CD4-positive, CD25-positive, alpha-beta regulatory T cell (primary cell): ENCODE measurements around the gene SERPINB1. TPM values are rescaled to one million over a fixed set of nuclear protein-coding genes. Genes with fewer than 3 reads are reported as not detected.

Experiments used
- ATAC-seq, 2 donors: fragments of 150-1000 bp; cut with Tn5 transposase; one replicate each; pipeline ENCODE4 v1.10.0; 2021; ENCODE audit warnings: low read depth in 2 of 2, moderate number of reproducible peaks in 2 of 2, moderate library complexity in 1 of 2
- DNase-seq, 3 donors: peaks; one replicate each; pipeline versions ENCODE4 v3.0.0 to v3.0.0-alpha.2; 2012 to 2022; ENCODE audit warnings: mixed read lengths in 1 of 3
- H3K27ac ChIP-seq: one replicate; pipeline ENCODE4 v1.7.0; 2013; ENCODE audit warnings: mild to moderate bottlenecking, low read length; ENCODE audit not compliant: insufficient read depth, poor library complexity, severe bottlenecking
- H3K27me3 ChIP-seq: one replicate; pipeline ENCODE4 v1.7.0; 2013; ENCODE audit warnings: low read length; ENCODE audit not compliant: control insufficient read depth, insufficient read depth
- H3K36me3 ChIP-seq: one replicate; pipeline ENCODE4 v1.7.0; 2013; ENCODE audit warnings: mild to moderate bottlenecking, low read length, moderate library complexity; ENCODE audit not compliant: control insufficient read depth, insufficient read depth
- H3K4me1 ChIP-seq: 2 replicates; pipeline ENCODE4 v1.7.0; 2013; ENCODE audit warnings: mild to moderate bottlenecking, low read length; ENCODE audit not compliant: insufficient read depth, control insufficient read depth, poor library complexity, severe bottlenecking
- H3K4me3 ChIP-seq: one replicate; pipeline ENCODE4 v1.7.0; 2013; ENCODE audit warnings: low read depth, mild to moderate bottlenecking, low read length, moderate library complexity
- H3K9me3 ChIP-seq, 2 experiments: 1 replicate in 1 of 2; 2 replicates in 1 of 2; pipeline ENCODE4 v1.7.0; 2013; ENCODE audit warnings: low read length in 2 of 2, mild to moderate bottlenecking in 1 of 2, moderate library complexity in 1 of 2; ENCODE audit not compliant: control insufficient read depth in 2 of 2
- H3K27ac Mint-ChIP-seq, 3 donors: one replicate each; pipeline ENCODE4 v1.8.0; 2020 to 2022; ENCODE audit warnings: mild to moderate bottlenecking in 3 of 3, mixed read lengths in 3 of 3, moderate library complexity in 2 of 3
- H3K27me3 Mint-ChIP-seq: one replicate; pipeline ENCODE4 v1.8.0; 2022; ENCODE audit warnings: mild to moderate bottlenecking, mixed read lengths
- H3K36me3 Mint-ChIP-seq: one replicate; pipeline ENCODE4 v1.8.0; 2020; ENCODE audit warnings: mixed read lengths
- H3K4me1 Mint-ChIP-seq, 4 donors: one replicate each; pipeline ENCODE4 v1.8.0; 2020 to 2022; ENCODE audit warnings: mixed read lengths in 4 of 4, mild to moderate bottlenecking in 1 of 4
- H3K4me3 Mint-ChIP-seq, 4 donors: one replicate each; pipeline ENCODE4 v1.8.0; 2020 to 2022; ENCODE audit warnings: mild to moderate bottlenecking in 4 of 4, mixed read lengths in 4 of 4, moderate library complexity in 3 of 4
- H3K9me3 Mint-ChIP-seq, 7 donors: one replicate each; pipeline ENCODE4 v1.8.0; 2020 to 2022; ENCODE audit warnings: mixed read lengths in 7 of 7, mild to moderate bottlenecking in 3 of 7, moderate library complexity in 2 of 7
- polyA plus RNA-seq, 4 donors: library from polyadenylated mRNA; unstranded; fragments of 300-500 nt; fragmentation: Illumina TruSeq; gene quantifications; one replicate each; pipeline ENCODE4 v1.2.3, GENCODE V29; 2021
- total RNA-seq: library from RNA; stranded (reverse); gene quantifications from one replicate; pipeline ENCODE4 v1.2.3, GENCODE V29; 2022

Gene SERPINB1
- total and polyA plus RNA-seq, 5 donors from 2014 or later, result 38.1 to 116 (median 109) TPM

DNA sequence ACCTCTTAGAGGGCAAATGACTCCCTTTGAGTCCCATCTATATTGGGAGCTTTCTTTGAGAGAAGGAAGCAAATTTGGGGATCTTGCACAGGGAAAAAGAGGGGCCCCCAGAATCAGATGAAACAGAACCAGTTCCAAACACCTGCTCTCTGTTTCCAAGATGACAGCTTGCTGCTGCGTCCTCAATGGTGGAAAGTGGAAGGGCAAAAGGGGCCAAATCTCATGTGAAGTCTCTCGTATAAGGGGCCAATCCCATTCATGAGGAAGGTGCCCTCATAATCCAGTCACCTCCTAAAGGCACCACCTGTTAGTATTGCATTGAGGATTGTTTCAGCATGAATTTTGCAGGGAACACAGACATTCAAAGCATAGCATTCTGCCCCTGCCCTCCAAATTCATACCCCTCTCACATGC lies 483 bp upstream of the SERPINB1 start:
- Histone ChIP-seq H3K27me3 (no peaks in the 10 kb centered on the region), H3K4me1 (peaks cover 44% of the 10 kb centered on the region), H3K9me3 (no peaks in the 10 kb centered on the region), H3K27ac (peak overlapping the region; percentile 86), H3K4me3 (peak overlapping the region; percentile 74), H3K36me3 (peaks cover 25% of the 10 kb centered on the region)
- Mint-ChIP-seq H3K4me3 (peak overlapping the region; percentile 87 to 94 (median 92)), H3K27ac (peak overlapping the region; percentile 91 to 94 (median 93)), H3K27me3 (no peaks in the 10 kb centered on the region), H3K36me3 (peaks cover 15% of the 10 kb centered on the region), H3K4me1 (peaks cover 32 to 65% (median 49%) of the 10 kb centered on the region in 4 donors), H3K9me3 (no peaks in the 10 kb centered on the region)
- no peak for ATAC-seq
- DNase-seq, result no peak

DNA sequence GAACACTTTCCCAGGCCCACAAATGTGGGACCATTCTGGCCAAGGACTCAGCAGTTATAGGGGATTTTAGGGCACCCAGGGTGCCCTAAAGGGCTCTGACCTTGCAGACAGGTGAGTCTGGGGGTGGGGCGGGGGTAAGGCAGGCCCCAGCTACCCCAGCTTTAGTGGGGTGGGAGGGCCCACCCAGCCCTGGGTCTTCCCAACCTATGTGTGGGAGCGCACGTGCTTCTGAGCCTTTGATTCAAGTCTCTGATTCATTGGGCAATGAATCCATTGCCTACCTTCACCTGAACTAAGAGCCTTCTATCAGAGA lies 958 bp downstream of the SERPINB1 start:
- ATAC-seq, result no peak
- Histone ChIP-seq H3K36me3 (peaks cover 39% of the 10 kb centered on the region), H3K27me3 (no peaks in the 10 kb centered on the region), H3K9me3 (no peaks in the 10 kb centered on the region), H3K27ac (peak overlapping the region; percentile 86), H3K4me1 (peaks cover 33% of the 10 kb centered on the region), H3K4me3 (peak overlapping the region; percentile 77)
- DNase-seq, result no peak
- Mint-ChIP-seq H3K9me3 (no peaks in the 10 kb centered on the region), H3K27ac (peak overlapping the region; percentile 73 to 93 (median 92)), H3K27me3 (no peaks in the 10 kb centered on the region), H3K36me3 (peaks cover 27% of the 10 kb centered on the region), H3K4me3 (peak overlapping the region; percentile 87 to 93 (median 91)), H3K4me1 (peaks cover 29 to 64% (median 44%) of the 10 kb centered on the region in 4 donors)

DNA sequence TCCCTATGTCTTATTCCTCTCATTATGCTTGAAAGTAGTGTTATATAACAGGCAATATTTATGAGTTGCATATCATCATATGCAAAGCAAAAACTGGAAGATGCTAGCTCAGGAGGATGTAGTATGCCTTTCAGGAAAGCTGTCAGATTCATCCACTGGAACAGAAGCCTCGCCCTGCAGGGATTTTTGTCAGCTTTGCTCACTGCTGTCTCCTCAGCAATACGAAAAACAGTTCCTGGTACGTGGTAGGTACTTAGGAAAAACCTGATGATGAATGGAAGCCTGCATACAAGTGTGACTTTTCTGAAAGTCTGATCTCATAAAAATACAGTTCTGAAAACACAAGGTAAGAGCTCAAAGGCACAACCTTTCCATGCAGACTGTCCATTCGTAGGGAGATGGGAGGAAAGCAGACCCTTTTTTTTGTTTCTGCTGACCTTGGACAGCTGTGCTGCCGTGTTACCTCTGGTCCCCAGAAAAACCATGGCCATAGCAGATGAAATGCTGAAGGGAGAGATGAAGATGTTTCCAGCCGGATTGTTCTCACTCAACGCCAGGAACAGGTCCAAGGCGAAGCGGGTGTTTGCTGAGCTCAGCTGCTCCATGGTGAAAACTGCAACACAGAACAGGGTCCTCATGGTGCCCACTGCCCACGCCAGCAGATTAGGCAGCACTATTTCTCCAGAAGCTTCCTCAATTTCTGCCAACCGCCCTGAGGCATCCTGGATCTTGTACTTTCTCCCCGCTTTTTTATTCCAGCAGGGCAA lies 1.5 kb downstream of the SERPINB1 start:
- Mint-ChIP-seq H3K27me3 (no peaks in the 10 kb centered on the region), H3K4me3 (peak overlapping the region; percentile 87 to 93 (median 91)), H3K36me3 (peaks cover 33% of the 10 kb centered on the region), H3K9me3 (no peaks in the 10 kb centered on the region), H3K27ac (peak overlapping the region; percentile 73 to 93 (median 80)), H3K4me1 (peaks cover 29 to 65% (median 46%) of the 10 kb centered on the region in 4 donors)
- Histone ChIP-seq H3K36me3 (peaks cover 45% of the 10 kb centered on the region), H3K9me3 (no peaks in the 10 kb centered on the region), H3K4me3 (peak overlapping the region; percentile 33), H3K27me3 (no peaks in the 10 kb centered on the region), H3K4me1 (peaks cover 33% of the 10 kb centered on the region), H3K27ac (peak overlapping the region; percentile 86)
- no peak for ATAC-seq
- DNase-seq, result no peak

DNA sequence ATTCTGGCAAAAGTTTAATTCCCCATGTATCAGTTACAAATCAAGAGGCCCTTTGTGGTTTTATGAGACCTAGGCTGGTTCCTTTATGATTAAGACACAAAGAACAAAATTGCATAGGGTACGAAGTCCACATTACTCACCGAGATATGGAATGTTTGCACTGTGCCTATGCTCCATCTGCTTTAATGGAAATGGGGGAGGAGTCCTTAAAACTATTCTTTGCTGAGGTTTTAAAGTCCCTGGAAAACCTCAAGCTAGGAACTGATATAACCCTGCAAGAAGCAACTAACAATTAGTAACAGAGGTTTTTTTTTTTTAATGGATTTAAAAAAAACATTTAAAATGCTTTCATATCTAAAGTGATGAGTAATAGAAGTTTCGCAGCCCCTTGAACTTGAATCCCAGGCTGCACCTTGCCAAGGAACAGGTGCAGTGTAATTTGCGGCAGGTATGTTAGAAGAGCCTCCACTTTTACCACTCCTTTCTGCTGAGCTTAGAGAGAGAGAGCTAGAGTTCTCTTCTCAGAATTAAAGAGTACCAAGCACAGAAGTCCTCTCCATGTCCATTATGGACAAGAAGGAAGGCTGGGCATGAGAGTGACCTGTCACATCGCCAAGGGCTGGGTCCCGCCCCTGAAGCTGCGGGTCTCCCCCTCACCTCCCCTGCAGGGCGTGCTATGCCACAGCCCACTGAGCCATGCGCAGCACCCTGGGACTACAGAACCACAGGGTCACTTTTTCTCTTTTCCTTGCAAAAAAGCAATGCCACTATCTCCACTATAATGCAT lies 2.3 kb downstream of the SERPINB1 start:
- Histone ChIP-seq H3K36me3 (peaks cover 52% of the 10 kb centered on the region), H3K4me3 (peak overlapping the region; percentile 33), H3K9me3 (no peaks in the 10 kb centered on the region), H3K4me1 (peaks cover 33% of the 10 kb centered on the region), H3K27me3 (no peaks in the 10 kb centered on the region), H3K27ac (peak overlapping the region; percentile 25)
- H3K27ac Mint-ChIP-seq, result peak overlapping the region in 2 of 3 donors; percentile 80 to 93
- H3K36me3 Mint-ChIP-seq, result peaks cover 40% of the 10 kb centered on the region
- peak overlapping the region; percentile 87 to 93 (median 91) for H3K4me3 Mint-ChIP-seq
- DNase-seq, result no peak
- ATAC-seq, result no peak
- no peaks in the 10 kb centered on the region for H3K27me3 Mint-ChIP-seq
- H3K4me1 Mint-ChIP-seq, result peaks cover 33 to 70% (median 51%) of the 10 kb centered on the region in 4 donors
- no peaks in the 10 kb centered on the region for H3K9me3 Mint-ChIP-seq

GRCh38 chr6:2838251-2838650 lies 3.4 kb downstream of the SERPINB1 start:
- Histone ChIP-seq H3K27me3 (no peaks in the 10 kb centered on the region), H3K4me3 (no peak overlapping the region), H3K27ac (no peak overlapping the region), H3K9me3 (no peaks in the 10 kb centered on the region), H3K4me1 (peaks cover 33% of the 10 kb centered on the region), H3K36me3 (peaks cover 63% of the 10 kb centered on the region)
- peaks cover 50% of the 10 kb centered on the region for H3K36me3 Mint-ChIP-seq
- H3K9me3 Mint-ChIP-seq, result no peaks in the 10 kb centered on the region
- peak overlapping the region in 1 of 4 donors; percentile 44 for H3K4me3 Mint-ChIP-seq
- DNase-seq (no peak), ATAC-seq (no peak)
- H3K27ac Mint-ChIP-seq, result no peak overlapping the region
- no peaks in the 10 kb centered on the region for H3K27me3 Mint-ChIP-seq
- peaks cover 35 to 67% (median 52%) of the 10 kb centered on the region in 4 donors for H3K4me1 Mint-ChIP-seq

DNA sequence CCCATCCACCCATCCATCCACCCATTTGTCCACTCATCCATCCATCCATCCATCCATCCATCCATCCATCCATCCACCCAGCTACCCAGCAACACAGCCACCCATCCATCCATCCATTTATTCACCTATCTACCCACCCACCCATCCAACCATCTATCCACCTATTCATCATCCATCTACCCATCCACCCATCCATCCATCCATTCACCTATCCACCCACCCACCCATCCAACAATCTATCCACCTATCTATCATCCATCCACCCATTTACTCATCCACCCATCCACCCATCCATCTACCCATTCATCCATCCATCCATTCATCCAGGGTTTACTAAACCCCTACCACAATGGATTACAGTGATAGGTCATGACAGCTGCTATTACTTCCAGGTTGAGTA lies 7.4 kb downstream of the SERPINB1 start:
- Histone ChIP-seq H3K4me3 (no peak overlapping the region), H3K36me3 (peaks cover 70% of the 10 kb centered on the region)
- H3K36me3 Mint-ChIP-seq, result peaks cover 53% of the 10 kb centered on the region

GRCh38 chr6:2831392-2831791 lies 10.3 kb downstream of the SERPINB1 start:
- H3K9me3 ChIP-seq, result no peaks in the 10 kb centered on the region
- DNase-seq (no peak), ATAC-seq (no peak)
- no peaks in the 10 kb centered on the region for H3K27me3 ChIP-seq
- Mint-ChIP-seq H3K4me3 (no peak overlapping the region), H3K4me1 (peaks cover 8 to 51% (median 15%) of the 10 kb centered on the region in 4 donors), H3K27me3 (no peaks in the 10 kb centered on the region), H3K9me3 (no peaks in the 10 kb centered on the region), H3K27ac (no peak overlapping the region), H3K36me3 (peaks cover 41% of the 10 kb centered on the region)
- no peak overlapping the region for H3K4me3 ChIP-seq
- H3K4me1 ChIP-seq, result no peaks in the 10 kb centered on the region
- H3K27ac ChIP-seq, result no peak overlapping the region
- peaks cover 45% of the 10 kb centered on the region for H3K36me3 ChIP-seq

More for the DNA sequence above, 7.4 kb downstream of the SERPINB1 start:
- Histone ChIP-seq H3K9me3 (no peaks in the 10 kb centered on the region), H3K27me3 (no peaks in the 10 kb centered on the region), H3K27ac (no peak overlapping the region), H3K4me1 (peaks cover 4% of the 10 kb centered on the region)
- ATAC-seq (no peak), DNase-seq (no peak)
- Mint-ChIP-seq H3K4me3 (no peak overlapping the region), H3K4me1 (peaks cover 15 to 61% (median 31%) of the 10 kb centered on the region in 4 donors), H3K27me3 (no peaks in the 10 kb centered on the region), H3K9me3 (no peaks in the 10 kb centered on the region), H3K27ac (no peak overlapping the region)
